ENCODE results near the gene COL1A2.

COL1A2 gene

GRCh38 chr7:94410413-94411187 is 15.9 kb downstream of the COL1A2 start:
- no peak overlapping the region for H3K14ac ChIP-seq (ENCODE audit: low read length)
- H3K18ac ChIP-seq (ENCODE audit: low read length), result no peak overlapping the region
- H3K4me3 ChIP-seq (ENCODE audit: low read length in 2 of 2), result no peak overlapping the region
- H3K4me2 ChIP-seq (ENCODE audit: insufficient read depth, low read length, poor library complexity, severe bottlenecking), result no peak overlapping the region
- H3K79me1 ChIP-seq (ENCODE audit: low read depth, low read length), result no peaks in the 10 kb centered on the region
- peaks cover 7 to 20% of the 10 kb centered on the region in 2 donors for H3K36me3 ChIP-seq (replicated peaks in 1 of 2; ENCODE audit: control insufficient read depth in 2 of 2, insufficient read depth in 2 of 2, low read length in 2 of 2)
- H3K9me3 ChIP-seq (replicated peaks in 1 of 2; ENCODE audit: control insufficient read depth in 2 of 2, insufficient read depth in 1 of 2, low read depth in 1 of 2, low read length in 2 of 2), result no peaks in the 10 kb centered on the region
- H4K91ac ChIP-seq (ENCODE audit: low read depth, low read length, poor library complexity), result no peak overlapping the region
- no peaks in the 10 kb centered on the region for H3K27me3 ChIP-seq (ENCODE audit: control insufficient read depth in 3 of 3, insufficient read depth in 3 of 3, low read depth in 1 of 3, low read length in 3 of 3)
- no CpG with 5 or more reads among the region's 6 CpGs for WGBS, 2 donors (ENCODE audit: extremely low coverage in 2 of 2, insufficient read length in 2 of 2, insufficient replicate concordance in 1 of 2)
- H2AFZ ChIP-seq (ENCODE audit: low read length), result no peak overlapping the region
- H3K9ac ChIP-seq (ENCODE audit: low read depth, low read length, poor library complexity), result no peak overlapping the region
- no peak overlapping the region for H2BK120ac ChIP-seq (ENCODE audit: low read depth, low read length)
- H2BK12ac ChIP-seq (ENCODE audit: low read length), result no peak overlapping the region
- no peaks in the 10 kb centered on the region for H3K4me1 ChIP-seq (ENCODE audit: control insufficient read depth in 2 of 2, insufficient read depth in 1 of 2, low read depth in 1 of 2, low read length in 2 of 2)
- H2BK15ac ChIP-seq (ENCODE audit: low read length), result no peak overlapping the region
- H3K4ac ChIP-seq (ENCODE audit: low read length), result no peak overlapping the region
- no peak for DNase-seq (ENCODE audit: low spot score)
- no peak overlapping the region for H3K23ac ChIP-seq (ENCODE audit: low read depth, low read length, poor library complexity)
- H3K27ac ChIP-seq (replicated peaks; ENCODE audit: low read length), result no peak overlapping the region
- H2BK5ac ChIP-seq (ENCODE audit: low read length), result no peak overlapping the region
- no peak overlapping the region for H4K8ac ChIP-seq (ENCODE audit: low read depth, low read length)
- no peak overlapping the region for H2AK5ac ChIP-seq (ENCODE audit: low read depth, low read length)

- Histone ChIP-seq H2AFZ (ENCODE audit: low read length) (no peak overlapping the region), H4K8ac (ENCODE audit: low read depth, low read length) (no peak overlapping the region), H3K36me3 (replicated peaks in 1 of 2; ENCODE audit: control insufficient read depth in 2 of 2, insufficient read depth in 2 of 2, low read length in 2 of 2) (peaks cover 7 to 20% of the 10 kb centered on the region in 2 donors), H3K4me1 (ENCODE audit: control insufficient read depth in 2 of 2, insufficient read depth in 1 of 2, low read depth in 1 of 2, low read length in 2 of 2) (no peaks in the 10 kb centered on the region), H3K4me2 (ENCODE audit: insufficient read depth, low read length, poor library complexity, severe bottlenecking) (no peak overlapping the region), H4K91ac (ENCODE audit: low read depth, low read length, poor library complexity) (no peak overlapping the region), H2BK15ac (ENCODE audit: low read length) (no peak overlapping the region), H3K14ac (ENCODE audit: low read length) (no peak overlapping the region), H3K4ac (ENCODE audit: low read length) (no peak overlapping the region), H3K9me3 (replicated peaks in 1 of 2; ENCODE audit: control insufficient read depth in 2 of 2, insufficient read depth in 1 of 2, low read depth in 1 of 2, low read length in 2 of 2) (no peaks in the 10 kb centered on the region), H2AK5ac (ENCODE audit: low read depth, low read length) (no peak overlapping the region), H3K4me3 (ENCODE audit: low read length in 2 of 2) (no peak overlapping the region), H3K27me3 (ENCODE audit: control insufficient read depth in 3 of 3, insufficient read depth in 3 of 3, low read depth in 1 of 3, low read length in 3 of 3) (no peaks in the 10 kb centered on the region), H2BK5ac (ENCODE audit: low read length) (no peak overlapping the region), H3K23ac (ENCODE audit: low read depth, low read length, poor library complexity) (no peak overlapping the region), H3K18ac (ENCODE audit: low read length) (no peak overlapping the region), H2BK12ac (ENCODE audit: low read length) (no peak overlapping the region), H3K27ac (replicated peaks; ENCODE audit: low read length) (no peak overlapping the region), H3K79me1 (ENCODE audit: low read depth, low read length) (no peaks in the 10 kb centered on the region), H3K9ac (ENCODE audit: low read depth, low read length, poor library complexity) (no peak overlapping the region), H2BK120ac (ENCODE audit: low read depth, low read length) (no peak overlapping the region)
- DNase-seq (ENCODE audit: low spot score), result no peak
These were observed 16.4 kb downstream of the COL1A2 start for GRCh38 chr7:94411188-94411466.

- no peak overlapping the region for H2BK12ac ChIP-seq (ENCODE audit: low read length)
- no peak overlapping the region for H3K9ac ChIP-seq (ENCODE audit: low read depth, low read length, poor library complexity)
- H2AFZ ChIP-seq (ENCODE audit: low read length), result no peak overlapping the region
- H3K4me1 ChIP-seq (ENCODE audit: control insufficient read depth in 2 of 2, insufficient read depth in 1 of 2, low read depth in 1 of 2, low read length in 2 of 2), result no peaks in the 10 kb centered on the region
- no peaks in the 10 kb centered on the region for H3K79me1 ChIP-seq (ENCODE audit: low read depth, low read length)
- no peak overlapping the region for H3K27ac ChIP-seq (replicated peaks; ENCODE audit: low read length)
- H2BK15ac ChIP-seq (ENCODE audit: low read length), result no peak overlapping the region
- no peak overlapping the region for H3K18ac ChIP-seq (ENCODE audit: low read length)
- peaks cover 7 to 23% of the 10 kb centered on the region in 2 donors for H3K36me3 ChIP-seq (replicated peaks in 1 of 2; ENCODE audit: control insufficient read depth in 2 of 2, insufficient read depth in 2 of 2, low read length in 2 of 2)
- DNase-seq (ENCODE audit: low spot score), result no peak
- H2BK120ac ChIP-seq (ENCODE audit: low read depth, low read length), result no peak overlapping the region
- no peak overlapping the region for H4K8ac ChIP-seq (ENCODE audit: low read depth, low read length)
- no peak overlapping the region for H3K4me3 ChIP-seq (ENCODE audit: low read length in 2 of 2)
- H3K27me3 ChIP-seq (ENCODE audit: control insufficient read depth in 3 of 3, insufficient read depth in 3 of 3, low read depth in 1 of 3, low read length in 3 of 3), result no peaks in the 10 kb centered on the region
- H3K4me2 ChIP-seq (ENCODE audit: insufficient read depth, low read length, poor library complexity, severe bottlenecking), result no peak overlapping the region
- no peak overlapping the region for H4K91ac ChIP-seq (ENCODE audit: low read depth, low read length, poor library complexity)
- no peak overlapping the region for H2BK5ac ChIP-seq (ENCODE audit: low read length)
- no peak overlapping the region for H3K23ac ChIP-seq (ENCODE audit: low read depth, low read length, poor library complexity)
- no peak overlapping the region for H2AK5ac ChIP-seq (ENCODE audit: low read depth, low read length)
- WGBS, 2 donors (ENCODE audit: extremely low coverage in 2 of 2, insufficient read length in 2 of 2, insufficient replicate concordance in 1 of 2), result no CpG with 5 or more reads among the region's 3 CpGs
- no peak overlapping the region for H3K4ac ChIP-seq (ENCODE audit: low read length)
- no peaks in the 10 kb centered on the region for H3K9me3 ChIP-seq (replicated peaks in 1 of 2; ENCODE audit: control insufficient read depth in 2 of 2, insufficient read depth in 1 of 2, low read depth in 1 of 2, low read length in 2 of 2)
- no peak overlapping the region for H3K14ac ChIP-seq (ENCODE audit: low read length)
These were observed 18.1 kb downstream of the COL1A2 start for GRCh38 chr7:94412762-94413322.

GRCh38 chr7:94414481-94414880 is 19.8 kb downstream of the COL1A2 start:
- H3K4ac ChIP-seq (ENCODE audit: low read length), result no peak overlapping the region
- H2BK120ac ChIP-seq (ENCODE audit: low read depth, low read length), result no peak overlapping the region
- H3K14ac ChIP-seq (ENCODE audit: low read length), result no peak overlapping the region
- peaks cover 7 to 21% of the 10 kb centered on the region in 2 donors for H3K36me3 ChIP-seq (replicated peaks in 1 of 2; ENCODE audit: control insufficient read depth in 2 of 2, insufficient read depth in 2 of 2, low read length in 2 of 2)
- H3K9ac ChIP-seq (ENCODE audit: low read depth, low read length, poor library complexity), result no peak overlapping the region
- H4K8ac ChIP-seq (ENCODE audit: low read depth, low read length), result no peak overlapping the region
- no peak overlapping the region for H2BK15ac ChIP-seq (ENCODE audit: low read length)
- peaks cover 0 to 2% of the 10 kb centered on the region in 2 donors for H3K4me1 ChIP-seq (ENCODE audit: control insufficient read depth in 2 of 2, insufficient read depth in 1 of 2, low read depth in 1 of 2, low read length in 2 of 2)
- no peaks in the 10 kb centered on the region for H3K79me1 ChIP-seq (ENCODE audit: low read depth, low read length)
- no peak overlapping the region for H3K27ac ChIP-seq (replicated peaks; ENCODE audit: low read length)
- no peak for DNase-seq (ENCODE audit: low spot score)
- H3K27me3 ChIP-seq (ENCODE audit: control insufficient read depth in 3 of 3, insufficient read depth in 3 of 3, low read depth in 1 of 3, low read length in 3 of 3), result no peaks in the 10 kb centered on the region
- no peak overlapping the region for H4K91ac ChIP-seq (ENCODE audit: low read depth, low read length, poor library complexity)
- no peak overlapping the region for H3K4me3 ChIP-seq (ENCODE audit: low read length in 2 of 2)
- no peak overlapping the region for H3K23ac ChIP-seq (ENCODE audit: low read depth, low read length, poor library complexity)
- H3K4me2 ChIP-seq (ENCODE audit: insufficient read depth, low read length, poor library complexity, severe bottlenecking), result no peak overlapping the region
- H3K9me3 ChIP-seq (replicated peaks in 1 of 2; ENCODE audit: control insufficient read depth in 2 of 2, insufficient read depth in 1 of 2, low read depth in 1 of 2, low read length in 2 of 2), result no peaks in the 10 kb centered on the region
- no peak overlapping the region for H2AFZ ChIP-seq (ENCODE audit: low read length)
- no CpG with 5 or more reads among the region's 2 CpGs for WGBS, 2 donors (ENCODE audit: extremely low coverage in 2 of 2, insufficient read length in 2 of 2, insufficient replicate concordance in 1 of 2)
- no peak overlapping the region for H2BK5ac ChIP-seq (ENCODE audit: low read length)
- H2BK12ac ChIP-seq (ENCODE audit: low read length), result no peak overlapping the region
- no peak overlapping the region for H3K18ac ChIP-seq (ENCODE audit: low read length)
- H2AK5ac ChIP-seq (ENCODE audit: low read depth, low read length), result no peak overlapping the region

All from neuronal stem cell (in vitro differentiated cells).